ENCODE data around the gene SPTB. TPM values are rescaled to one million over a fixed set of nuclear protein-coding genes. Genes with fewer than 3 reads are reported as not detected.

The SPTB gene
- total and polyA plus RNA-seq, 8 donors: 2.2 to 4.7 (median 3.3) TPM

- intact Hi-C loops (cut with DNase I): no loop called here
- H3K4me3 ChIP-seq: no peak overlapping the region
- no peak overlapping the region for H3K27ac ChIP-seq
- no peak for DNase-seq
- peaks cover 0 to 10% of the 10 kb centered on the region in 2 donors for H3K27me3 ChIP-seq
- no peak for ATAC-seq
- peaks cover 0 to 13% of the 10 kb centered on the region in 2 donors for H3K4me1 ChIP-seq
- H3K9me3 ChIP-seq: no peaks in the 10 kb centered on the region
- no peak for TF ChIP-seq CTCF (IDR thresholded peaks at IDR 0.05)
- no peaks in the 10 kb centered on the region for H3K36me3 ChIP-seq
These were observed 58.1 kb downstream of the SPTB start for GRCh38 chr14:64821651-64822050.

- ATAC-seq: no peak
These were observed 61.6 kb downstream of the SPTB start for GRCh38 chr14:64818151-64818550.

GRCh38 chr14:64817631-64818030 lies 62.1 kb downstream of the SPTB start:
- no peaks in the 10 kb centered on the region for H3K4me1 ChIP-seq
- TF ChIP-seq CTCF (IDR thresholded peaks at IDR 0.05): no peak
- H3K4me3 ChIP-seq: no peak overlapping the region
- ATAC-seq (peak; percentile 55), DNase-seq (no peak)
- no peaks in the 10 kb centered on the region for H3K9me3 ChIP-seq
- intact Hi-C loops (cut with DNase I): no loop called here
- no peaks in the 10 kb centered on the region for H3K36me3 ChIP-seq
- H3K27me3 ChIP-seq: no peaks in the 10 kb centered on the region
- H3K27ac ChIP-seq: no peak overlapping the region

More at GRCh38 chr14:64818151-64818550, 61.6 kb downstream of the SPTB start:
- DNase-seq: no peak
- no peak overlapping the region for H3K4me3 ChIP-seq
- H3K36me3 ChIP-seq: no peaks in the 10 kb centered on the region
- peaks cover 0 to 3% of the 10 kb centered on the region in 2 donors for H3K27me3 ChIP-seq
- no peaks in the 10 kb centered on the region for H3K9me3 ChIP-seq
- no peak for TF ChIP-seq CTCF (IDR thresholded peaks at IDR 0.05)
- no peak overlapping the region for H3K27ac ChIP-seq
- H3K4me1 ChIP-seq: peaks cover 0 to 2% of the 10 kb centered on the region in 2 donors
- intact Hi-C loops (cut with DNase I): no loop called here

GRCh38 chr14:64816221-64816783 lies 63.4 kb downstream of the SPTB start:
- intact Hi-C loops (cut with DNase I): no loop called here
- H3K9me3 ChIP-seq: no peaks in the 10 kb centered on the region
- TF ChIP-seq CTCF (IDR thresholded peaks at IDR 0.05): no peak

GRCh38 chr14:64815257-64815656 lies 64.5 kb downstream of the SPTB start:
- no peak for TF ChIP-seq CTCF (IDR thresholded peaks at IDR 0.05)
- H3K9me3 ChIP-seq: no peaks in the 10 kb centered on the region
- no peaks in the 10 kb centered on the region for H3K36me3 ChIP-seq
- no peak overlapping the region for H3K27ac ChIP-seq
- no peaks in the 10 kb centered on the region for H3K4me1 ChIP-seq
- intact Hi-C loops (cut with DNase I): no loop called here
- H3K4me3 ChIP-seq: no peak overlapping the region
- ATAC-seq: no peak
- H3K27me3 ChIP-seq: peaks cover 0 to 6% of the 10 kb centered on the region in 2 donors
- no peak for DNase-seq

More at GRCh38 chr14:64816221-64816783, 63.4 kb downstream of the SPTB start:
- no peaks in the 10 kb centered on the region for H3K36me3 ChIP-seq
- H3K27ac ChIP-seq: no peak overlapping the region
- no peak for DNase-seq
- H3K4me1 ChIP-seq: no peaks in the 10 kb centered on the region
- H3K27me3 ChIP-seq: peaks cover 0 to 6% of the 10 kb centered on the region in 2 donors
- ATAC-seq: no peak
- no peak overlapping the region for H3K4me3 ChIP-seq
